ENCODE data around the gene PVRIG.
"Not testable (repeated sequence)": the region's sequence is repeated elsewhere in the genome, so short reads cannot be mapped to it uniquely, and the experiment has no call there.

The PVRIG gene

DNA sequence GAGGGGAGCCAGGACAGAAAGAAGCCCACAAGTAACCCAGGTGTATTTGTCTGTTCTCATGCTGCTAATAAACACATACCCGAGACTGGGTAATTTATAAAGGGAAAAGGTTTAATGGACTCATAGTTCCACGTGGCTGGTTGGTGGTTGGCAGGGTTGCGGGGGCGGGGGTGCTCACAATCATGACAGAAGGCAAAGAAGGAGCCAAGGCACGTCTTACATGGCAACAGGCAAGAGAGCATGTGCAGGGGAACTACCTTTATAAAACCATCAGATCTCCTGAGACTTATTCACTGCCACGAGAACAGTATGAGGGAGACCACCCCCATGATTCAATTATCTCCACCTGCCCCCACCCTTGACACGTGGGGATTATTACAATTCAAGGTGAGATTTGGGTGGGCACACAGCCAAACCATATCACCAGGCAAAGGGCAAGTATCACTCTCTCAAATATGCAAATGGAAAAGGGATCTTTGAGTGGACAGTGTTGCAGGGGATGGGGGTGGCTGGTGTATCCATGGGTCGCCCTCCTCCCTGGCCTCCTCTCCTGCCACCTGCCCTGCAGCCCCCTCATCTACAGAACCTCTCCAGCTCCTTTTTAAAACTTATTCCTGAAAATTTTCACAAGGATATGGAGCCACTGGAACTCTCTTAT lies 15.0 kb downstream of the PVRIG start:
- not testable (repeated sequence) for DNase-seq (ENCODE audit: low read depth)

GRCh38 chr7:100239975-100240374 lies 20.2 kb downstream of the PVRIG start:
- not testable (repeated sequence) for DNase-seq (ENCODE audit: low read depth)

- peak; percentile 13 for DNase-seq (ENCODE audit: low read depth)
Measured at GRCh38 chr7:100243385-100243784, 23.6 kb downstream of the PVRIG start.

DNA sequence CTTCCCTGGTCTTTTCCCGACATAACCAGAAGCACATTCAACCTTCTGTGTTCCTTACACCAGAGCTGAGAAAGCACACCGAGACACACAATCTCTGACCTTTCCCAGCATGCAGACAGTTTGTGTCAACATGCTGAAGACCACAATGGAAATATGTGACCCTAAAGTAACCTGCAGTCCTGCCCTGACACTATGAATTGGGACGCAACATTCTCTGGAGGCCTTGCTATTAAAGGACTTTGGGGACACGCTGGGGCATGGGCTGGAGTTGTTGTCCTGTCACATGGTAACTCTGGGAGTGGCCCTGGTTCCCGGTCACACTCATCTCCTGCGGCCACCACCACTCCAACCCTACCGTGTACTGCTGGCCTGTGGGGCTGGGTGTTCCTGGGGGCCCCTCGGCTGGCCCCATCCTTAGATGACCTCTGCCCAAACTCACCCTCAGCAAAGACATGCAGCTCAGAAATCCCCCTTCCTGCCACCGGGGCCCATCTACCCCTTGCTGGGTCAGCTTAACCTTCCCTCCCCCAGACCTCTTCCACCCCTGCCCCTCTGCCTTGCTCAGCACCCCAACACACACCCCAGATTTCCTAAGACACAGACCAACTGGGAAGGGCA lies 25.3 kb downstream of the PVRIG start:
- not testable (repeated sequence) for DNase-seq (ENCODE audit: low read depth)

DNA sequence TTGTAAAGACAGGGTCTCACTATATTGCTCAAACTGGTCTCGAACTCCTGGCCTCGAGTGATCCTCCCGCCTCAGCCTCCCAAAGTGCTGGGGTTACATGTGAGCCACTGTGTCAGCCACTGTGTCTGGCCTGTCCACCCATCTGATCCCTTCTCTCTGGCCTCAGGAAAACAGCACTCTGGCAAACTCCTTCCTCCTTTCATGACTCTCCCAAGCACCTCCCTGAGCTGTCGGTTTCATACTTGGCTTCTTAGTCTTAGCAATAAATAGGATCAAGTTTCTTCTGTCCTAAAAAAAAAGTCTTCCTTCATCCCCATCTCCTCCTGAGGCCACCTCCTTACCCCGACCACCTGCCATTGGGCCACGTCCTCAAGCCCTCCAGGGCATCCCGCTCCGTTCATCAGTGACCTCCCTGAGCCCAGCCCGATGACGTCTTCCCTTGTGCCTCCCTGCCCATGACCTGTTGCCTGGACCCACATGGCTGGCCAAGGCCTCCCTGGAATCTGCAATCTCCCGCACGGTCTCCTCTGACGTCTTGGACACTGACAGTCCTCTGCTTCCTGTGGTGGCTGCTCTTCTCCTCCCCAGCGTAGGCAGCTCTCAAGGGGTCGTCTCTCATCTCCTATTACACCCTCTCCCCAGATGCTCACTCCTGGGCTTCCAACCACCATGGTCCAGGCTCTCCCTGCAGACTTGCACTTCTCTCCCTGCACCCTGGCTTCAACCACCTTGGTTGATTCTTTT lies 26.5 kb downstream of the PVRIG start:
- DNase-seq (ENCODE audit: low read depth): not testable (repeated sequence)

- DNase-seq (ENCODE audit: low read depth): not testable (repeated sequence)
Measured at GRCh38 chr7:100246865-100247137, 27.1 kb downstream of the PVRIG start.

DNA sequence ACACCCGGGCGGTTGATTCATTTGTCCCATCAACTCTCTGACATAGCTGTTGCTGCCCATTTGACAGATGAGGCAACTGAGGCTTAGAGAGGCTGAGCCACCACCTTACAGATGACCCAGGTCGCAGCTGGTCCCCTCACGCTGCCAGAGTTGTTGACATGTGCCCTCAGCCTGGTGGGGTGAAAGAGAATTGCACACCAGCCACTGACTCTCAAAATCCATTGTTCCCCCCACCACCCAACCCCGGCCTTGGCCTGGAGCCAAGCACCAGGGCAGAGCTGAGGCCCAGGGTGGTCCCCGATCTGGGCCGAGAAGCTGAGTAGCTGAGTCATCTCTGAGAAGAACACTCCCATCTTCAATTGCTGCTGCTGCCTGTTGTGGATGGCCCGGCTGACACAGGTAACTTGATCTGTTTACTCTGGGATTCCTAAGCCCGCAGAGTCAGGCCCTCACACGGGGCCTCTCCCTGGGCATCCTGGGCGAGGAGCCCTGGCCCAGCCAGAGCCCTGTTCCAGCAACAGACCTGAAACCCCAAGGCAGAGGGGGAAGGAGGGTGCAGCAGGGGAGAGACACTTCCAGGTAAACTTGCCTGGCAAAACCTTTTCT lies 27.5 kb downstream of the PVRIG start:
- no peak for DNase-seq (ENCODE audit: low read depth)

- no peak for DNase-seq (ENCODE audit: low read depth)
Measured at GRCh38 chr7:100248483-100248882, 28.7 kb downstream of the PVRIG start.

- DNase-seq (ENCODE audit: low read depth): no peak
Measured at GRCh38 chr7:100257017-100257416, 37.3 kb downstream of the PVRIG start.

- DNase-seq (ENCODE audit: low read depth): not testable (repeated sequence)
Measured at GRCh38 chr7:100259984-100260383, 40.2 kb downstream of the PVRIG start.

DNA sequence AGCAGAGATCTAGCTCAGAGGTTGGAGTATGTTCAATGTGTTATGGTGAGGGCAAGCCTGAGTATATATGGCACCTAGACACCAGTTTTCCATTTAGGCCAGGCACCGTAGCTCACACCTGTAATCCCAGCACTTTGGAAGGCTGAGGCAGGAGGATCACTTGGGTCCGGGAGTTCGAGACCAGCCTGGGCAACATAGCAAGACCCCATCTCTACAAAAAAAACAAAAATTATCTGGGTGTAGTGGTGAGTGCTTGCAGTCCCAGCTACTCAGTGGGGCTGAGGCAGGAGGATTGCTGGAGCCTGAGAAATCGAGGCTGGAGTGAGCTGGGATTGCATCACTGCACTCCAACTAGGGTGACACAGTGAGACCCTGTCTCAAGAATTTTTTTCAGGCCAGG lies 43.1 kb downstream of the PVRIG start:
- not testable (repeated sequence) for DNase-seq (ENCODE audit: low read depth)

GRCh38 chr7:100264223-100264622 lies 44.5 kb downstream of the PVRIG start:
- DNase-seq (ENCODE audit: low read depth): not testable (repeated sequence)

DNA sequence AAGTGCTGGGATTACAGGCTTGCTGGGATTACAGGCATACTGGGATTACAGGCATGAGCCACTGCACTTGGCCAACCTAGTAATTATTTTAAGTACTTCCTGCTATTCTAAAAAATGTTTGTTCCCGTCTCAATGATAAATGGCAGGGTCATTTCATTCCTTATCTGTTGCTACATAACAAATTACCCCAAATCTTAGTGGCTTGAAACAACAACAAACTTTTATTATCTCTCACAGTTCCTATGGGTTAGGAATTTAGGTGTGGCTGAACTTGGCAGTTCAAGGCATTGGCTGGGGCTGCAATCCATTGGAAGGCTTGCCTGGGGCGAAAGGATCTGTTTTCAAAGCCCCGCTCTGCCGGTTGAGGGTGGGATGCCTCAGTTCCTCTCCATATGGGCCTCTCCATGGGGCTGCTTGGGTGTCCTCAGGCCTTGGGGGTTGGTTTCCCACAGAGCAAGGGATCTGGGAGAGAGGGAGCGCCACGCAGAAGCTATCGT lies 45.0 kb downstream of the PVRIG start:
- not testable (repeated sequence) for DNase-seq (ENCODE audit: low read depth)

- not testable (repeated sequence) for DNase-seq (ENCODE audit: low read depth)
Measured at GRCh38 chr7:100265851-100266250, 46.1 kb downstream of the PVRIG start.

GRCh38 chr7:100266576-100267354 lies 47.0 kb downstream of the PVRIG start:
- no peak for DNase-seq (ENCODE audit: low read depth)

DNA sequence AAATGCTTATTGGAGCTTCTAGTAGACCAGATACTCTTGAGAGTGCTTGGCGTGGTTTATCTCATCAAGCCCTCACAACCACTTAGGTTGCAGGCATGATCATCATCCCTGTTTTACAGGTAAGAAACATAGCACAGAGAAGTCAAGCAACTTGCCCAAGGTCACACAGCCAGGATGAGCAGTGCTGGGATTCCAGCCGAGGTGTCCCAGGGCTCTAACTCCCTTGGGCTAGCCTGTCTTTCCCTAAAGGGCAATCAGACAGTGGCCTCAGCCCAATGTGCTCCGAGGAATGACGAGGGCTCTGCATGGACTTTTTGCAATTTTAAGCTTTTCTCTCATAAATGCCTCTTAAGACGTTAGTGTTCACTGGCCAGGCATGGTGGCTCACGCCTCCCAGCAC lies 47.9 kb downstream of the PVRIG start:
- DNase-seq (ENCODE audit: low read depth): no peak

DNA sequence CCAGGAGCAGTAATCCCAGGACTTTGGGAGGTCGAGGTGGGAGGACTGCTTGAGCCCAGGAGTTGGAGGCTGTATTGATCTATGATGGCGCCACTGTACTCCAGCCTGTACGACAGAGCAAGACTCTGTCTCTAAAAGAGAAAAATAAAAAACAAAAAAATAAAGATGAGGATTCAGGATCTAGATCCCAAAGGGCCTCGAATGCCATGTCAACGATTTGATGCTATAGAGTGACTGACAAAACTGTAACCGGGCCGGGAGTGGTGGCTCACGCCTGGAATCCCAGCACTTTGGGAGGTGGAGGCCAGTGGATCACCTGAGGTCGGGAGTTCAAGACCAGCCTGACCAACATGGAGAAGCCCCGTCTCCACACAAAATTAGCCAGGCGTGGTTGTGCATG lies 49.1 kb downstream of the PVRIG start:
- not testable (repeated sequence) for DNase-seq (ENCODE audit: low read depth)

GRCh38 chr7:100269306-100270045 lies 49.7 kb downstream of the PVRIG start:
- not testable (repeated sequence) for DNase-seq (ENCODE audit: low read depth)

- DNase-seq (ENCODE audit: low read depth): not testable (repeated sequence)
Measured at GRCh38 chr7:100270046-100270918, 50.5 kb downstream of the PVRIG start.
